SK-N-DZ (cell line): ENCODE results near the gene TFAP2D. TPM values are rescaled to one million over a fixed set of nuclear protein-coding genes. Genes with fewer than 3 reads are reported as not detected.

Experiments used
- DNase-seq: peaks from one replicate; pipeline ENCODE4 v3.0.0-alpha.2; 2015; ENCODE audit warnings: low spot score
- polyA plus RNA-seq, 2 experiments: library from polyadenylated mRNA; depleted of rRNA; stranded (reverse); fragments of >200 nt; gene quantifications; 2 replicates each; pipeline ENCODE4 v1.2.3, GENCODE V29; 2014

TFAP2D gene
- not detected in 2 replicates for polyA plus RNA-seq (2014; cell fraction: cytosol; rRNA removed)
- not detected in 2 replicates for polyA plus RNA-seq (2014; cell fraction: nucleus; rRNA removed)

- DNase-seq, result no peak
Observed at GRCh38 chr6:50713226-50713625, at the start of gene TFAP2D. Gene TFAP2D, plus strand, starts transcription at chr6:50713526. Its CDS starts 530 bp downstream, at chr6:50714056.

GRCh38 chr6:50663806-50664205 is 49.5 kb upstream of the TFAP2D start:
- no peak for DNase-seq

- no peak for DNase-seq
Observed at GRCh38 chr6:50666089-50666488, 47.2 kb upstream of the TFAP2D start.

- no peak for DNase-seq
Observed at GRCh38 chr6:50681213-50681824, 32.0 kb upstream of the TFAP2D start.

GRCh38 chr6:50689210-50689609 is 24.1 kb upstream of the TFAP2D start:
- DNase-seq, result no peak

- DNase-seq, result no peak
Observed at GRCh38 chr6:50691814-50692495, 21.4 kb upstream of the TFAP2D start.

- DNase-seq, result no peak
Observed at GRCh38 chr6:50698546-50698945, 14.8 kb upstream of the TFAP2D start.

GRCh38 chr6:50699051-50699775 is 14.1 kb upstream of the TFAP2D start:
- DNase-seq, result peak; percentile 26

- no peak for DNase-seq
Observed at GRCh38 chr6:50706575-50706974, 6.8 kb upstream of the TFAP2D start.

GRCh38 chr6:50707191-50707590 is 6.1 kb upstream of the TFAP2D start:
- no peak for DNase-seq

- no peak for DNase-seq
Observed at GRCh38 chr6:50707652-50708300, 5.5 kb upstream of the TFAP2D start.

- DNase-seq, result no peak
Observed at GRCh38 chr6:50708664-50709365, 4.5 kb upstream of the TFAP2D start.

- no peak for DNase-seq
Observed at GRCh38 chr6:50709366-50709734, 4.0 kb upstream of the TFAP2D start.

- no peak for DNase-seq
Observed at GRCh38 chr6:50711686-50712085, 1.6 kb upstream of the TFAP2D start.

GRCh38 chr6:50712291-50712690 is 1.0 kb upstream of the TFAP2D start:
- no peak for DNase-seq

GRCh38 chr6:50713977-50714486 is 706 bp downstream of the TFAP2D start:
- DNase-seq, result no peak

GRCh38 chr6:50714487-50715379 is 1.4 kb downstream of the TFAP2D start:
- peak; percentile 5 for DNase-seq

- DNase-seq, result no peak
Observed at GRCh38 chr6:50716899-50717509, 3.7 kb downstream of the TFAP2D start.

- no peak for DNase-seq
Observed at GRCh38 chr6:50717734-50718457, 4.6 kb downstream of the TFAP2D start.
